Left lobe of liver (tissue), 2 donors: ENCODE data around the gene ZSWIM5. TPM values are rescaled to one million over a fixed set of nuclear protein-coding genes. Genes with fewer than 3 reads are reported as not detected.
"Not testable (repeated sequence)": the region's sequence is repeated elsewhere in the genome, so short reads cannot be mapped to it uniquely, and the experiment has no call there.

Source experiments
- ATAC-seq: fragments of 200-7000 bp; cut with Tn5 transposase; one replicate; pipeline ENCODE4 v1.9.1; 2020; ENCODE audit warnings: mild to moderate bottlenecking, moderate library complexity
- DNase-seq: peaks from one replicate; pipeline ENCODE4 v3.0.0-alpha.2; 2020; ENCODE audit warnings: low spot score
- total RNA-seq: library from RNA; stranded (reverse); gene quantifications from one replicate; pipeline ENCODE4 v1.2.1, GENCODE V29; 2021
- donor health status: DM: no; HTN: no; CAD: no; lungs with moderate emphysema.
- donor health status: DM: no; HTN: yes; CAD: no.

Gene ZSWIM5
- total RNA-seq, 1 donor from 2014 or later, result 0.33 TPM

DNA sequence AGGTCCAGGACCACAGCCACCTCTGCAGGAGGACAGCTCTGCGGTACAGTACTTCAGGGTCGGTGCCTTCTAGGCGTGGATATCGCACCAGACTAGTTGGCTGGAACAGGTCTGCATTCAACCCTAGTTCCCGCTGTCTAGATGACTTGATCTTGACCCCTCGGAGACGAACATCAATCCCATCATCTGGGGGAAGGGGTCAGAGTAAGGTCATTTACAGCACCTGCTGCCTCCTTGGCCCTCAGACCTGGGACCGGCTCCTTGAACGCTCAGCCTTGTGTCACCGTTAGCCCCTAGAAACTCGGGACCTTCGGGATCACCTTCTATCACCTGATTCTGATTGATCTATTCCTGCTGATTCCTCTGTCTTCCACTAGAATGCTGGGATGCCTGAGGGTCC, 197.9 kb downstream of the ZSWIM5 start:
- no peak for ATAC-seq
- no peak for DNase-seq

- ATAC-seq (no peak), DNase-seq (no peak)
Measured at GRCh38 chr1:45008076-45008475, 198.3 kb downstream of the ZSWIM5 start.

- DNase-seq (peak; percentile 40), ATAC-seq (no peak)
Measured at GRCh38 chr1:45007311-45007710, 199.1 kb downstream of the ZSWIM5 start.

GRCh38 chr1:45005761-45006160, 200.6 kb downstream of the ZSWIM5 start:
- DNase-seq (peak; percentile 35), ATAC-seq (no peak)

DNA sequence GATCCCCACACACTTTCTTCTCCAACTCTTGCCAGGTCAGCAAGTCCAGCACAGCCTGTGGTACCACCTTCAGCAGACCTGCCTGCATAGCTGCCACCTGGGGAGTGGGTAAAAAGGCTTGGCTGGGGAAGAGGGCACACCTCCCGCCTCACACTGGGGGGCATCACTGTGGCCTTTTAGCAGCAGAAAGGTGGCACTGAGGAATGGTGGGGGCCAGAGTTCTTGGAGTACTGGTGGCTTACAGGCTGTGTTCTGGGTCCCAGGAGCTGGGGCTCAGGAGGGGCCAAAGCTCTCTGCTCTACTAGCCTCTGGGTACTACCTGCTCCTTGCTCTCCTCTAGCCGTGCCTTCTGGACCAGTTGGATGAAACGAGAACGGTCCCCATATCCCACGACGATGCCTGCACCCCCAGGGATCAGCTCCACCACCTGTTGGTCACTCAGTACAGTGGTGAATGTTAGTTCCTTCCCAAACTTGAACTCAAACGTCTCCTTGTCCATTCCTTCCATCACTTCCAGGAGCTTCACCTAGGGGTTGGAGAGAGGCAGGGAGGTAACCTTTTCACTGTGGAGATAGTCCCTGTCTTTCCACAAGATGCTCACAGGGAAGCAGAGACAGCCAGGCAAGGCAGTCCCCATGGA, 202.0 kb downstream of the ZSWIM5 start:
- no peak for ATAC-seq
- peak; percentile 37 for DNase-seq

DNA sequence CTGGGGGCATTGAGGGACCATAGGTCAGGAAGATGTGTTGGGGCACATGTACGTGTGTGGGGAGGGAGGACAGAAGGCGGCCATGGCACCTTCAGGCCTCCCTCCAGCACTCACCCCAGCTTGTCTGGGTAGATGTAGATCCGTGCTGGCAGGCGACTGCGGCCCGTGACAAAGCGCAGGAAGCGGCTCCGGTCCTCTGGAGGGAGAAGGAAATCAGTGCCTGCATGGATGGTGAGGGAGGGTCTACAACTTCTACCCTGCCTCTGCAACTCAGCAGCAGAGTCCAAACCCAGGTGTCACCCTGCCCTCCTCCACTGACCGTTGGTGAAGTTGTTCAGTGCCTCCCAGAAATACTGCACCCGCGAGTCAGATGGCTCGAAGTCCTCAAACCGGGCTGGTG, 202.7 kb downstream of the ZSWIM5 start:
- ATAC-seq (no peak), DNase-seq (peak; percentile 33)

DNA sequence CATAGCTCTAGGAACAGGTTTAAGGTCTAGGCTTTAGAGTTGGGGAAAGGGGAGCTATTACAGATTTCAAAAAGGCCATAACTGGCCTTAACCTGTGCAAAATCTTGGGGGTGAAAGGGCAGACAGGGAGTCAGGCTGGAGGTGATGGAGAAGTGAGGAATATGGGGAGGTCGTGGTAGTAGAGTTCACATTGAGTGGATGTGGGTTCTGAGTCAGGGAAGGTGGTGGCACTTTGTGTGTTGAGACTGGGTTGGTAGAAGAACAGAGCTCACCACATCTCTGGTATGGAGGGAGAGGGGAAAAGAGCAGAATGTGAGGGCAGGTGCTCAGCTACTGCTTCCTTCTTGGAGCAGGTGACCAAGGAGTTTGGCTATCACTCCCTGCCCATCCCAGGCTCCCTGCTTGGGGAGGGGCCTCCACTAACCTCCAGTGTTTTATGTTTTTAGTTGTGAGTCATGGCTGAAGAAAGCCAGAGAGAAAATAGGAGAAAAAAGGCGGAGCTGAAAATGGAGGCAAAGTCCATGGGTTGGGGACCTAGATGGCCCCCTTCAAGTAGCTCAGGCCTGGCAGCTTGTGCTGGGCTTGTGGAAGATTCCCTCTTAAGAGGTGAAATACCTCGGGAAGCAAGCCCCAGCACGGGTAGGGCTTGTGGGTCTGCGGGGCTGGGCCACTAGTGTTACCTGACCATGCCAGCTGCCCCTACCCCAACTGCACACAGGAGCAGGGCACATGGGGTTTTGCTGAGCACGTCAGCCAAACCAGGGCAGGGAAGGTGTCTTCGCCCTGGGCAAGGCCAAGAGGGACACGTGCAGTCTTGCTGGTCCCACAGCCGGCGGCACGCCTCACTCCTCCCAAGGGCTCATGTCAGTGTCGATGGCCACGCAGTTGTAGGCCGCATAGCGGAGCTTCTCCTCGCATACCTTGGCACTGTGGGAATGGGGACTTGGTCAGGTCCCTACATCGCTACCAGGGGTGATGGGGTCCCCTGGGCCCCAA, 203.5 kb downstream of the ZSWIM5 start:
- DNase-seq (peak; percentile 41), ATAC-seq (no peak)

DNA sequence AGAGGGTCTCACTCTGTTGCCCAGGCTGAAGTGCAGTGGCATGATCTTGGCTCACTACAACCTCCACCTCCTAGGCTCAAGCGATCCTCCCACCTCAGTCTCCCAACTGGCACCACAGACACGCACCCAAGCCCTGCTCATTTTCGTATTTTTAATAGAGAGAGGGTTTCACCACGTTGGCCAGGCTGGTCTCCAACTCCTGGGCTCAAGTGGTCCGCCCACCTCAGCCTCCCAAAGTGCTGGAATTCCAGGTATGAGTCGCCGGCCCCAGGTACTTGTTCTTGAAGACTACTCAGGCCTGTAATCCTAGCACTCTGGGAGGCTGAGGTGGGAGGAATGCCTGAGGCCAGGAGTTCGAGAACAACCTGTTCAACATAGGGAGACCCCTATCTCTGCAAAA, 204.8 kb downstream of the ZSWIM5 start:
- not testable (repeated sequence) for DNase-seq, ATAC-seq

DNA sequence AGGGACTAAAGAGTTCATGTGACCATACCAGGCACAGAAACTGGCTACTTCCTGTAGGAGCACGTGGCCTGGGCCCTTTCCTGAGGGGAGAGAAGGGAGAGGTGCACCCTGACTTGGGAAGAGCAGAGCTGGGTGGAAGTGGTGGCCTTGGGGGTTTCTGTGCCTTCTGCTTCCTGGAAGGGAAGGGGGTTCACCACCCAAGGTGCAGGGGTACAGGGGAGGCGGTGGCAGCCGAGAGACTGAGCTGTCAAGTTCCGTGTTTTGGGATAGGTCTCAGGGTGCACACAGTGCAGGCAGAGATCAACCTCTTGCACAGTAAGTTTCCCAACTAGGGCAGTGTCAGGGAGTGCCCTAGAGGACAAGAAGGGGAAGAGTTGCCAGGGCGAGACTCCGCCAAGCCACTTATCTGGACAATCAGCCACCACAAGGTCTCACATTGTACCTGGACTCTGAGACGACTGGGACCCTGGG, 205.4 kb downstream of the ZSWIM5 start:
- DNase-seq (no peak), ATAC-seq (peak; percentile 82)

DNA sequence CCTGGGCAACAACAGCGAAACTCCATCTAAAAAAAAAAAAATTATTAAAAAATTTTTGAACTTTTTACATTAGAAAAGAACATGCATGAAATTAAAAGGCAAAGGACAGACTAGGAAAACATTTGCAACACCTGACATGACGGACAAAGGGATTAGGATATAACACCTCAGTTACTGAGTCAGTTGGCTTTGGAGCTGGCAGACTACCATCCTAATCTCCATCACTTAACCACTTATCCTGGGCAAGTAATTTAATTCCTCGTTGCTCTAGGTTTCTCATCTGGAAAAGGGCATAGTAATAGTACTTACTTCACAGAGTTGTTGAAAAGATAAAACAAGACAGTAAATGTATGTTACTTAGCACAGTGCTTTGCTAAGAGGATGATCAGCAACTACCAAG, 207.2 kb downstream of the ZSWIM5 start:
- ATAC-seq (no peak), DNase-seq (no peak)

GRCh38 chr1:44995467-44996238, 210.8 kb downstream of the ZSWIM5 start:
- ATAC-seq (no peak), DNase-seq (no peak)

GRCh38 chr1:44994309-44994898, 212.0 kb downstream of the ZSWIM5 start:
- DNase-seq, result no peak
- no peak for ATAC-seq

DNA sequence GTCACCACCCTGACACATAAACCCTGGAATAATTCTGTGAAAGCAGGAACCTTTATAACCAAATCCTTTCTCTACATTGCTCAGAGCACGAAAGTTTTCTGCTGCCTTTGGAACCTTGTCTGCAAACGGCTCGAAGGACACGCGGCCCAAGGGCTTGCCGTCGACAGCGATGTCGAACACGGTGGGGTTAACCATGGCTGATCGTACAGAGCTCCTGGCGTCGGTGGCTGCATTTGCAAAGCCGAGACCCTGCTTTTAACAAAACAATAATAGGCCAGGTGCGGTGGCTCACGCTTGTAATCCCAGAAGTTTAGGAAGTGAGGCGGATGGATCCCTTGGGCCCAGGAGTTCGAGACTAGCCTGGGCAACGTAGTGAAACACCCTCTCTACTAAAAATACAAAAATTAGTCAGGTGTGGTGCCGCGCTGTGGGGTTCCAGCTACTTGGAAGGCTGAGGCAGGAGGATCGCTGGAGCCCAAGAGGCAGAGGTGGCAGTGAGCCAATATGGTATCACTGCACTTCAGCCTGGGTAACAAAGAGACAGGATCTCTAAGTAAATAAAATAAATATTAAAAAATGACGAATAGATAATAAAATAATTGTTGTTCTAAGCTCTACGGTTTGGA, 217.8 kb downstream of the ZSWIM5 start:
- ATAC-seq (no peak), DNase-seq (no peak)

GRCh38 chr1:44985747-44986359, 220.6 kb downstream of the ZSWIM5 start:
- ATAC-seq (peak; percentile 71), DNase-seq (no peak)

DNA sequence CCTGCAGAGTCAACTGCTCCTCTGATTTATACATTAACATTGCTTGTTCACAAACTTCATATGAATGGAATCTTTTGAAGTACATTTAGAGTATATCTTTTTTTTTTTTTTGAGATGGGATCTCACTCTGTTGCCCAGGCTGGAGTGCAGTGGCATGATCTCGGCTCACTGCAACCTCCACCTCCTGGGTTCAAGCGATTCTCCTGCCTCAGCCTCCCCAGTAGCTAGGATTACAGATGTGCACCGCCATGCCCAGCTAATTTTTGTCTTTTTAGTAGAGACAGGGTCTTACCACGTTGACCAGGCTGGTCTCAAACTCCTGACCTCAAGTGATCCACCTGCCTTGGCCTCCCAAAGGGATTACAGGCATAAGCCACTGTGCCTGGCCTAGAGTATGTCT, 229.0 kb downstream of the ZSWIM5 start:
- not testable (repeated sequence) for DNase-seq, ATAC-seq

- ATAC-seq (no peak), DNase-seq (no peak)
Measured at GRCh38 chr1:44976252-44976651, 230.2 kb downstream of the ZSWIM5 start.

DNA sequence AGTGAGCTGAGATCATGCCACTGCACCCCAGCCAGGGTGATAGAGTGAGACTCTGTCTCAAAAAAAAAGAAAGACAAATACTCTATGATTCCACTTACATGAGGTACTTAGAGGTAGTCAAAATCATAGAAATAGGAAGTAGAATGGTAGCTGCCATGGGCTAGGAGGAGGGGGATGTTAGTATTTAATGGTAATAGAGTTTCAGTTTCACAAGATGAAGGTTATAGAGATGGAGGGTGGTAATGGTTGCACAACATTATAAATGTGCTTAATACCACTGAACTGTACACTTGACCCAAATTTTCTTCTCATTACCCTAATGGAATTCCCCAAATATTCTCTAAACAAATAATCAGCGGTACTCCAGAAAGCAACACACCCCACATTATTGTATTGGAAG, 232.8 kb downstream of the ZSWIM5 start:
- DNase-seq (no peak), ATAC-seq (no peak)

DNA sequence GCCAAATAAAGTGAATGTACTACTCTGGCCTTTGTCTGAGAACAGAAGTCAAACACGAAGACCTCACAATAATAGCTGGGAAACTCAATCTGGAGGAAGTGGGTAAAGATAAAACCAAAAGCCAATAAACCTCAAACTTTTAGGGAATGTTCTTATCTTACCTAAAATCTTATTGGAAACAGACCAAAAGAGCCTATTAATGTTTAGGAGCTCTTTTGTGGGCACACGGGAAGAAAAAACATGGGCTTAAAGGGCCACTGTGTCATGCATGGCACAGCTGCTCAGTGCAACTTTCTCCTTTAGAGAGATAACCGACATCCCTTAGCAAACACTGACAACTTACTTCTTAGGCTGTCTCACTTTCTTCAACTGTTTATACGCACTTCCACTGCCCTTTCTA, 236.1 kb downstream of the ZSWIM5 start:
- DNase-seq, result no peak
- ATAC-seq, result no peak
